Natural killer cell (primary cell): ENCODE measurements around the gene CXCL6. TPM values are rescaled to one million over a fixed set of nuclear protein-coding genes. Genes with fewer than 3 reads are reported as not detected.

Source experiments
- ATAC-seq, 3 donors: fragments of 150-1000 bp in 2 of 3; fragments of 200-7000 bp in 1 of 3; cut with Tn5 transposase; 1 replicate in 1 of 3; 2 replicates in 2 of 3; pipeline ENCODE4 v1.10.0; 2021; ENCODE audit warnings: mild to moderate bottlenecking in 2 of 3, moderate library complexity in 2 of 3
- DNase-seq, 2 donors: peaks; one replicate each; pipeline versions ENCODE4 v3.0.0 to v3.0.0-alpha.2; 2013 to 2021; ENCODE audit warnings: mixed read lengths in 1 of 2
- H3K27ac ChIP-seq: one replicate; pipeline ENCODE4 v1.5.1; 2013; ENCODE audit warnings: mild to moderate bottlenecking, low read length
- H3K27me3 ChIP-seq: one replicate; pipeline ENCODE4 v1.6.1; 2013; ENCODE audit warnings: low read length; ENCODE audit not compliant: control insufficient read depth, insufficient read depth
- H3K36me3 ChIP-seq: one replicate; pipeline ENCODE4 v1.6.1; 2013; ENCODE audit warnings: low read length; ENCODE audit not compliant: control insufficient read depth, insufficient read depth
- H3K4me1 ChIP-seq: one replicate; pipeline ENCODE4 v1.6.1; 2013; ENCODE audit warnings: low read length; ENCODE audit not compliant: control insufficient read depth, insufficient read depth
- H3K4me3 ChIP-seq: one replicate; pipeline ENCODE4 v1.5.1; 2013; ENCODE audit warnings: low read length
- H3K9me3 ChIP-seq: one replicate; pipeline ENCODE4 v1.6.1; 2013; ENCODE audit warnings: low read length; ENCODE audit not compliant: control insufficient read depth, insufficient read depth
- H3K27ac Mint-ChIP-seq, 2 donors: one replicate each; pipeline ENCODE4 v1.8.0; 2022; ENCODE audit warnings: mild to moderate bottlenecking in 2 of 2, mixed read lengths in 2 of 2, moderate library complexity in 1 of 2
- H3K27me3 Mint-ChIP-seq, 2 donors: one replicate each; pipeline ENCODE4 v1.8.0; 2022; ENCODE audit warnings: low read depth in 2 of 2, mixed read lengths in 2 of 2
- H3K36me3 Mint-ChIP-seq: one replicate; pipeline ENCODE4 v1.8.0; 2022; ENCODE audit warnings: mixed read lengths
- H3K4me1 Mint-ChIP-seq, 2 donors: one replicate each; pipeline ENCODE4 v1.8.0; 2022; ENCODE audit warnings: mixed read lengths in 2 of 2
- H3K4me3 Mint-ChIP-seq: one replicate; pipeline ENCODE4 v1.8.0; 2022; ENCODE audit warnings: mild to moderate bottlenecking, moderate library complexity, mixed read lengths
- H3K9me3 Mint-ChIP-seq, 2 donors: one replicate each; pipeline ENCODE4 v1.8.0; 2022; ENCODE audit warnings: mixed read lengths in 2 of 2
- CTCF ChIP-seq: fragments of 200-600 bp; IDR thresholded peaks from one replicate; pipeline ENCODE4 v1.8.0; 2022; ENCODE audit warnings: antibody characterized with exemption
- WGBS: methylation state at CpG from one replicate; pipeline ENCODE4 v1.1.7; 2013; ENCODE audit warnings: missing lambda C conversion rate; ENCODE audit not compliant: insufficient coverage; 5-methylcytosine and 5-hydroxymethylcytosine counted together
- intact Hi-C: fragments of 100-400 bp; cut with micrococcal nuclease; formaldehyde crosslinking; loops from one replicate; pipeline ENCODE4 v1.14.2; 2022
- total RNA-seq, 4 donors: library from RNA; stranded (reverse); fragments of 120-200 nt in 1 of 4; gene quantifications; one replicate each; pipeline versions ENCODE4 v1.2.3 to v1.2.4, GENCODE V29; 2013 to 2022

CXCL6 gene
- total RNA-seq, 3 donors from 2014 or later (not counting 1 experiment from before 2014, with no cell fraction given), result not detected

DNA sequence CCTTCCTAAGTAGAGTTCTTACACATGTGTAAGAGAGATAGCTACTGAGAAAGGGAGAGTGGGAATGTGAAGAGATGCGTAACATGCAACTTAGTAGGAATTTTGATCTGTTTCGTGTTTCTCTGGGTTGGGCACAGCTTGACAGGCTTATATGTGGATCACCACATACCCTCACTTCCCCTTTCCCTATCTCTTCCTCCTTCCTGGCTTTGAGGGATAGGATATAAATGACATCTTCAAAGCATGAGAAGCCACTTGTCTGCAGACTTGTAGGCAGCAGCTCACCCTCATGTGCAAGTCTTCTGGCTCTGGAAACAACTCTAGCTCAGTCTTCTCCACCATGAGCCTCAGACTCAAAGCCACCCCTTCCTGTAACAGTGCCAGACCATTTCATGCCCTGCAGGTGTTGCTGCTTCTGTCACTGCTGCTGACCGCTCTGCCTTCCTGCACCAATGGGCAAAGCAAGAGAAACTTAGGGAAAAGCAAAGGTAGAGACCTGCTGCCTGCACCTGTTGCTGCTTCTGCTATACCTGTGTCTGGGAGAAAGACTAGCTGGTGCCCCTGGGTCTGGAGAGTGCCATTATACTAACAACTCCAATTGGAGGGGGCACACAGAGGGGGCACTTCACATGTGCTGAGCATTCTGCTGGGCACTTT is 11.2 kb downstream of the CXCL6 start:
- Mint-ChIP-seq H3K4me1 (no peaks in the 10 kb centered on the region), H3K4me3 (no peak overlapping the region), H3K9me3 (peaks cover 0 to 3% of the 10 kb centered on the region in 2 donors), H3K36me3 (no peaks in the 10 kb centered on the region), H3K27me3 (no peaks in the 10 kb centered on the region), H3K27ac (no peak overlapping the region)
- TF ChIP-seq CTCF, result no peak
- H3K27ac ChIP-seq, result no peak overlapping the region
- 81% methylated on average over 1 of the region's 3 CpGs for WGBS
- no peak overlapping the region for H3K4me3 ChIP-seq
- intact Hi-C loops, result no loop called here
- no peak for ATAC-seq
- no peaks in the 10 kb centered on the region for H3K27me3 ChIP-seq
- no peaks in the 10 kb centered on the region for H3K4me1 ChIP-seq
- DNase-seq, result no peak
- no peaks in the 10 kb centered on the region for H3K36me3 ChIP-seq
- H3K9me3 ChIP-seq, result no peaks in the 10 kb centered on the region

DNA sequence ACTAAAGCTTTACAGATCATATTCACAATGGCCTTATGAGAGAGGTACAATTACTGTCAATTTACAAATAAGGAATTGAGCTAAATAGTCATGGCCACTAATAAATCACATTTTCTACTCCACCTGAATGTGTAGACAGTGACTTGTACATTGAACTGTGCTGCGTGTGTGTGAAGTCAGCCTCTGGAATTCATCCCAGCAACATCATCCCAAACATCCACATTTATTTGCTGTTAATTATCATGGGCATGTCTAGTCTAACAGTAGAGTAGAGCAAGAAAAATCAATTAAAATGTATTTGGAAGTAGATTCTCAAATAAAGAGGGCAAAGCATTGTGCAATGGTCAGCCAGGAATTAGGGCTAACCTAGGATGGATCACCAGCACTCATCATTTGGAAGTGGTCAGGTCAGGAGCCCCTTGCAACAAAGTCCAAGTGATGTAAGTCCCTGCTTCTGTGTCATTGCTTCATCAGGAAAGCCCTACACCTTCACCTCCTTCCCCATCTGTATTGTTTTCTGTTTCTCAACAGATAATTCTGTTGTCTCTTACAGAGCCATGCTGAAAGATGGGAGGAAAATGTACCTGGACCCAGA is 11.8 kb downstream of the CXCL6 start:
- peaks cover 0 to 3% of the 10 kb centered on the region in 2 donors for H3K9me3 Mint-ChIP-seq
- intact Hi-C loops, result no loop called here
- no peak overlapping the region for H3K4me3 Mint-ChIP-seq
- ATAC-seq (no peak), DNase-seq (no peak)
- no peak overlapping the region for H3K27ac ChIP-seq
- no peaks in the 10 kb centered on the region for H3K36me3 Mint-ChIP-seq
- TF ChIP-seq CTCF, result no peak
- H3K9me3 ChIP-seq, result no peaks in the 10 kb centered on the region
- no CpG with 5 or more reads among the region's 1 CpG for WGBS
- H3K27ac Mint-ChIP-seq, result no peak overlapping the region
- no peaks in the 10 kb centered on the region for H3K27me3 Mint-ChIP-seq
- H3K4me1 ChIP-seq, result no peaks in the 10 kb centered on the region
- H3K36me3 ChIP-seq, result no peaks in the 10 kb centered on the region
- no peaks in the 10 kb centered on the region for H3K4me1 Mint-ChIP-seq
- H3K4me3 ChIP-seq, result no peak overlapping the region
- H3K27me3 ChIP-seq, result no peaks in the 10 kb centered on the region

DNA sequence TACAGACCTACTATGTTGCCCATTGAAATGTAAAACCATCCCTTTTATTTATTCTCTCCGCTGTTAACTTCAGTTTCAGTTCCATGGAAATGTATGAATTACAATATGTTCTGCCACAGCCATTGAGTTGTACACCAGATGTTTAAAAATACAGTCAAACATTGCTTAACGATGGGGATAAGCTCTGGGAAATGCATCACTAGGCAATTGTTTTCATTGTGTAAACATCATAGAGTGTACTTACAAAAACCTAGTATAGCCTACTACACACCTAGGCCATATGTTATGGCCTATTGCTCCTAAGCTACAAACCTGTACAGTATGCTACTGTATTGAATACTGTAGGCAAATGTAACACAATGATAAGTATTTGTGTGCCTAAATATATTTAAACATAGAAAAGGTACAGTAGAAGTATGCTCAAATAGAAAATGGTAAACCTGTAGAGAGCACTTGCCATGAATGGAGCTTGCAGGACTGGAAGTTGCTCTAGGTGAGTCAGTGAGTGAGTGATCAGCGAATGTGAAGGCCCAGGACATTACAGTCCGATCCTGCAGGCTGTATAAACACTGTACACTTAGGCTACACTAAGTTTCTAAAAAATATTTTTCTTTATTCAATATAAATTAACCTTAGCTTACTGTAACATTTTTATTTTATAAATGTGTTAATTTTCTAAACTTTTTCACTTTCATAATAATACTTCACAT is 13.9 kb downstream of the CXCL6 start:
- Mint-ChIP-seq H3K4me1 (no peaks in the 10 kb centered on the region), H3K27me3 (no peaks in the 10 kb centered on the region), H3K4me3 (no peak overlapping the region), H3K36me3 (no peaks in the 10 kb centered on the region), H3K9me3 (peaks cover 0 to 3% of the 10 kb centered on the region in 2 donors), H3K27ac (no peak overlapping the region)
- 76% methylated on average over 3 of the region's 4 CpGs for WGBS
- no peaks in the 10 kb centered on the region for H3K9me3 ChIP-seq
- no peak for DNase-seq
- H3K27me3 ChIP-seq, result no peaks in the 10 kb centered on the region
- no peaks in the 10 kb centered on the region for H3K4me1 ChIP-seq
- no peak overlapping the region for H3K27ac ChIP-seq
- no peak overlapping the region for H3K4me3 ChIP-seq
- H3K36me3 ChIP-seq, result no peaks in the 10 kb centered on the region
- no peak for TF ChIP-seq CTCF
- intact Hi-C loops, result no loop called here
- no peak for ATAC-seq
